T-cell (primary cell): Measurements from ENCODE around the gene UCHL1. TPM values are rescaled to one million over a fixed set of nuclear protein-coding genes. Genes with fewer than 3 reads are reported as not detected.

Source experiments
- ATAC-seq, 4 experiments: fragments of 200-7000 bp in 3 of 4; fragments of 150-1000 bp in 1 of 4; cut with Tn5 transposase; replicated peaks in 1 of 4; 1 replicate in 3 of 4; 2 replicates in 1 of 4; pipeline ENCODE4 v1.10.0; 2021; ENCODE audit warnings: moderate library complexity in 3 of 4, mild to moderate bottlenecking in 2 of 4, moderate number of reproducible peaks in 1 of 4
- CTCF ChIA-PET, 2 donors: fragments of 300-600 bp; sonication (Branson Sonifier 250); formaldehyde crosslinking; loops; one replicate each; lab custom pipeline; 2022; ENCODE audit warnings: antibody characterized with exemption in 2 of 2; lab: Charles Lee
- POLR2A ChIA-PET, 2 donors: fragments of 300-600 bp; sonication (Branson Sonifier 250); formaldehyde crosslinking; loops; one replicate each; lab custom pipeline; 2022; ENCODE audit warnings: antibody characterized with exemption in 2 of 2; lab: Charles Lee
- DNase-seq, 35 experiments: peaks; one replicate each; pipeline versions ENCODE4 v3.0.0 to v3.0.0-alpha.2; 2013 to 2023
- H3K27ac ChIP-seq: one replicate; pipeline ENCODE4 v1.5.1; 2013; ENCODE audit warnings: low read length
- H3K27me3 ChIP-seq, 2 experiments: replicated peaks in 1 of 2; 1 replicate in 1 of 2; 2 replicates in 1 of 2; pipeline versions ENCODE4 v1.6.1 to v1.7.0; 2013; ENCODE audit warnings: low read length in 1 of 2, mixed read lengths in 1 of 2; ENCODE audit not compliant: control insufficient read depth in 2 of 2, insufficient read depth in 2 of 2; ENCODE audit errors: extremely low read depth in 1 of 2
- H3K36me3 ChIP-seq, 2 donors: 1 replicate in 1 of 2; 2 replicates in 1 of 2; pipeline versions ENCODE4 v1.6.1 to v1.7.0; 2013; ENCODE audit warnings: low read length in 1 of 2; ENCODE audit not compliant: control insufficient read depth in 2 of 2, insufficient read depth in 1 of 2; ENCODE audit errors: extremely low read depth in 1 of 2
- H3K4me1 ChIP-seq, 2 experiments: 1 replicate in 1 of 2; 2 replicates in 1 of 2; pipeline versions ENCODE4 v1.6.1 to v1.7.0; 2013; ENCODE audit warnings: low read length in 2 of 2, mixed read lengths in 1 of 2; ENCODE audit not compliant: insufficient read depth in 2 of 2, control insufficient read depth in 1 of 2; ENCODE audit errors: extremely low read depth in 1 of 2
- H3K4me3 ChIP-seq, 2 donors: 1 replicate in 1 of 2; 2 replicates in 1 of 2; pipeline versions ENCODE4 v1.5.1 to v1.7.0; 2013; ENCODE audit warnings: mild to moderate bottlenecking in 2 of 2, low read length in 1 of 2, moderate library complexity in 1 of 2; ENCODE audit not compliant: control insufficient read depth in 1 of 2; ENCODE audit errors: extremely low read depth in 1 of 2
- H3K9me3 ChIP-seq: 2 replicates; pipeline ENCODE4 v1.7.0; 2013
- H3K27ac Mint-ChIP-seq, 2 donors: one replicate each; pipeline ENCODE4 v1.8.0; 2020 to 2021; ENCODE audit warnings: mild to moderate bottlenecking in 2 of 2, mixed read lengths in 2 of 2
- H3K27me3 Mint-ChIP-seq, 2 donors: one replicate each; pipeline ENCODE4 v1.8.0; 2021 to 2022; ENCODE audit warnings: mixed read lengths in 2 of 2
- H3K36me3 Mint-ChIP-seq: one replicate; pipeline ENCODE4 v1.8.0; 2021; ENCODE audit warnings: mixed read lengths
- H3K4me1 Mint-ChIP-seq, 3 donors: one replicate each; pipeline ENCODE4 v1.8.0; 2020 to 2022; ENCODE audit warnings: mixed read lengths in 3 of 3, mild to moderate bottlenecking in 1 of 3
- H3K4me3 Mint-ChIP-seq, 3 donors: one replicate each; pipeline ENCODE4 v1.8.0; 2020 to 2022; ENCODE audit warnings: mild to moderate bottlenecking in 3 of 3, mixed read lengths in 3 of 3, moderate library complexity in 3 of 3
- H3K9me3 Mint-ChIP-seq, 3 donors: one replicate each; pipeline ENCODE4 v1.8.0; 2020 to 2022; ENCODE audit warnings: mixed read lengths in 3 of 3
- WGBS: methylation state at CpG from one replicate; pipeline ENCODE4 v1.1.5; 2013; ENCODE audit warnings: missing lambda C conversion rate; ENCODE audit not compliant: insufficient coverage; 5-methylcytosine and 5-hydroxymethylcytosine counted together
- total RNA-seq, 35 experiments: library from RNA in 6 of 35; stranded (reverse) in 6 of 35; fragments of 120-200 nt in 1 of 35; gene quantifications; one replicate each; pipeline versions ENCODE4 v1.2.1 to v1.2.4 and lab custom pipeline; 2013 to 2026

Gene UCHL1
- total RNA-seq, 5 donors from 2014 or later (not counting 1 experiment from before 2014, with no cell fraction given) = 1.2 to 2.1 (median 1.6) TPM; not detected in 2

DNA sequence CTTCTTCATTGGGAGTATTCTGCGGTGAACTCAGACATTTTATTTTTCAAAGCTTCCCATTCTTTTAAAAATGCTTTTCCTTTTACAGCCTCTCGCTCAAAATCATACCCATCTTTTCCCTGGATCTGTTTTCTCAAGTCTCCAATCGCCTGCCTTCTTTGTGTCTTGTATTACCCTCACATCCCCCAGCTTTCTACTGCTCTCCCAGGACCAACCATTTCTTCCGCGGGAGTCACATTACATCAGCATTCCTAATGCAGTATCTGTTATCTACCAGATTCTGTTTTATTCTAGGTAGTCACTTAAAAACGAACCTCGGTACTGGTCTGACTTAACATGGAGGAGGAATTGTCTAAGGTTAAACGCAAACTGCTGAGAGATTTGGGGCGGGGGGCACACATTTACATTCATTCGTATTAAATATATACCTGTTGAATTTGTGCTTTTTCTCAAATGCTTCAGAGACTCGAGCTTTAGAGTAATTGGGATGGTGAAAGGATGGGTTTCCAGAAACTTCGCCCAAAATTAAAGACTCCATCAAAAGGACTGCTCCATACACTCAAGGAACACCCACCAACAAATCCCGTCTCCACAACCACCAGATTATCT is 493 bp upstream of the UCHL1 start:
- Histone ChIP-seq H3K9me3 (no peaks in the 10 kb centered on the region), H3K4me1 (peaks cover 0 to 8% of the 10 kb centered on the region in 2 experiments), H3K27me3 (peaks cover 13 to 19% of the 10 kb centered on the region in 2 experiments), H3K4me3 (no peak overlapping the region), H3K27ac (no peak overlapping the region), H3K36me3 (no peaks in the 10 kb centered on the region)
- CTCF ChIA-PET = interaction anchor here in 1 of 2 donors (0.7 kb wide), 1 partner anchor 628 kb away, joined by 3 read pairs; no protein-coding TSS in a partner anchor
- Mint-ChIP-seq H3K36me3 (no peaks in the 10 kb centered on the region), H3K27me3 (peaks cover 38 to 48% of the 10 kb centered on the region in 2 donors), H3K4me3 (peak overlapping the region in 2 of 3 donors; percentile 50 to 64), H3K4me1 (peaks cover 5 to 13% (median 12%) of the 10 kb centered on the region in 3 donors), H3K27ac (no peak overlapping the region), H3K9me3 (peaks cover 0 to 2% (median 0%) of the 10 kb centered on the region in 3 donors)
- ATAC-seq = no peak
- POLR2A ChIA-PET = no interaction called here
- DNase-seq = no peak
- 24% methylated on average over 6 of the region's 13 CpGs for WGBS

GRCh38 chr4:41257257-41257901 is 651 bp downstream of the UCHL1 start:
- Histone ChIP-seq H3K27me3 (peaks cover 13 to 19% of the 10 kb centered on the region in 2 experiments), H3K36me3 (no peaks in the 10 kb centered on the region), H3K4me1 (peaks cover 0 to 8% of the 10 kb centered on the region in 2 experiments), H3K27ac (no peak overlapping the region), H3K9me3 (no peaks in the 10 kb centered on the region), H3K4me3 (peak overlapping the region in 1 of 2 donors; percentile 58)
- DNase-seq (peak in 5 of 35 experiments; percentile 1 to 6 (median 2)), ATAC-seq (peak; percentile 26 to 51 (median 46))
- Mint-ChIP-seq H3K9me3 (no peaks in the 10 kb centered on the region), H3K4me3 (peak overlapping the region in 2 of 3 donors; percentile 68 to 69), H3K4me1 (peaks cover 5 to 13% (median 12%) of the 10 kb centered on the region in 3 donors), H3K36me3 (no peaks in the 10 kb centered on the region), H3K27ac (no peak overlapping the region), H3K27me3 (peaks cover 44 to 50% of the 10 kb centered on the region in 2 donors)
- ChIA-PET CTCF (no interaction called here), POLR2A (no interaction called here)
- 2% methylated on average over 61 of the region's 69 CpGs for WGBS

- no peaks in the 10 kb centered on the region for H3K36me3 Mint-ChIP-seq
- peaks cover 5 to 13% (median 12%) of the 10 kb centered on the region in 3 donors for H3K4me1 Mint-ChIP-seq
- peak overlapping the region in 1 of 2 donors; percentile 31 for H3K27ac Mint-ChIP-seq
- H3K4me1 ChIP-seq = peaks cover 0 to 8% of the 10 kb centered on the region in 2 experiments
- DNase-seq (no peak), ATAC-seq (no peak)
- peak overlapping the region in 1 of 2 donors; percentile 58 for H3K4me3 ChIP-seq
- H3K4me3 Mint-ChIP-seq = peak overlapping the region; percentile 43 to 69 (median 68)
- peaks cover 44 to 48% of the 10 kb centered on the region in 2 donors for H3K27me3 Mint-ChIP-seq
- no peaks in the 10 kb centered on the region for H3K9me3 ChIP-seq
- peaks cover 13 to 19% of the 10 kb centered on the region in 2 experiments for H3K27me3 ChIP-seq
- 24% methylated on average over 3 of the region's 11 CpGs for WGBS
- no peak overlapping the region for H3K27ac ChIP-seq
- H3K36me3 ChIP-seq = no peaks in the 10 kb centered on the region
- ChIA-PET POLR2A (no interaction called here), CTCF (no interaction called here)
- no peaks in the 10 kb centered on the region for H3K9me3 Mint-ChIP-seq
Measured at GRCh38 chr4:41257906-41258305, 1.2 kb downstream of the UCHL1 start.

GRCh38 chr4:41258783-41259182 is 2.1 kb downstream of the UCHL1 start:
- H3K36me3 ChIP-seq = no peaks in the 10 kb centered on the region
- no peaks in the 10 kb centered on the region for H3K36me3 Mint-ChIP-seq
- 29% methylated on average over 1 of the region's 5 CpGs for WGBS
- H3K9me3 ChIP-seq = no peaks in the 10 kb centered on the region
- no peak overlapping the region for H3K27ac Mint-ChIP-seq
- peaks cover 13 to 19% of the 10 kb centered on the region in 2 experiments for H3K27me3 ChIP-seq
- H3K9me3 Mint-ChIP-seq = no peaks in the 10 kb centered on the region
- peaks cover 0 to 8% of the 10 kb centered on the region in 2 experiments for H3K4me1 ChIP-seq
- peaks cover 5 to 13% (median 12%) of the 10 kb centered on the region in 3 donors for H3K4me1 Mint-ChIP-seq
- H3K27me3 Mint-ChIP-seq = peaks cover 43 to 49% of the 10 kb centered on the region in 2 donors
- peak overlapping the region in 1 of 3 donors; percentile 69 for H3K4me3 Mint-ChIP-seq
- POLR2A ChIA-PET = no interaction called here
- no peak overlapping the region for H3K4me3 ChIP-seq
- ATAC-seq (no peak), DNase-seq (no peak)
- CTCF ChIA-PET = interaction anchor here in 1 of 2 donors (1.0 kb wide), 1 partner anchor 384 kb away, joined by 3 read pairs; no protein-coding TSS in a partner anchor
- H3K27ac ChIP-seq = no peak overlapping the region

DNA sequence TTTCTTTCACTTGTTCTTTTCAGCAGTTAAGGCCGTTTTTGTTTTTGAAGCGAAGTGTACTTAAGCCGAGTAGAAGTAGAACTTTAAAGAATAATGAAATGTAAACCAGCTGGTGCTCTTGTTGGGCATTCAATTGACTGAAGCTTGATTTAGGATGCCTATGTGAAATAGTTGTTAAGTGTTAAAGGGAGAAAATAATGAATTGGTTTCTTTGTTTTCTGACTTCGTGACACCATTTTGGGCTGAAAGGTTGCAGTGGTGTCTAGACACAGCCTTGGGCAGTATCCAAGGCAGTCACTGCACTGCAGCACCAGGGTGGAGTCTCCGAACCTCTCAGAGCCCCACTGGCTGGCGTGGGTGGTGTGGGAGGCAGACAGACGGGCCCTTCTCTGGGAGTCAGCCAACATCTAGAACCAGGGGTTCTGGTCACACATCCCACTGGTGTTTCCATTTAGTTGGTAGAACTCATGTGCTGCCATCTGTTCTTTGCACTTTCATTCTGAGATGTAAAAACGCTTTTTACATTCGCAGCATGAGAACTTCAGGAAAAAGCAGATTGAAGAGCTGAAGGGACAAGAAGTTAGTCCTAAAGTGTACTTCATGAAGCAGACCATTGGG is 3.5 kb downstream of the UCHL1 start:
- POLR2A ChIA-PET = no interaction called here
- peaks cover 41 to 42% of the 10 kb centered on the region in 2 donors for H3K27me3 Mint-ChIP-seq
- WGBS = 76% methylated on average over 7 of the region's 9 CpGs

DNA sequence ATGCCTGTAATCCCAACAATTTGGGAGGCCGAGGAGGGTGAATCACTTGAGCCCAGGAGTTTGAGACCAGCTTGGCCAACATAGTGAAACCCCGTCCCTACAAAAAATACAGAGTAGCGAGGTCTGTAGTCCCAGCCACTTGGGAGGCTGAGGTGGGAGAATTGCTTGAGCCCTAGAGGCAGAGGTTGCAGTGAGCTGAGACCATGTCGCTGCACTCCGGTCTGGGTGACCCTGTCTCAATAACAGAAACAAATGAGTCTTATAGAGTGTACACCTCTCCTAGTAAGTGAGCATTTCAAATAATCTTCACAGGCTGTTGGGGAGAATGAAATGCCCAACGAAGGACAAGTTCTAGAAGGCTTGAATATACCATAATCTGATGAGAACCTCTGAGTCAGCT is 5.5 kb downstream of the UCHL1 start:
- H3K36me3 Mint-ChIP-seq = no peaks in the 10 kb centered on the region
- H3K4me1 Mint-ChIP-seq = peaks cover 5 to 8% (median 7%) of the 10 kb centered on the region in 3 donors
- Histone ChIP-seq H3K36me3 (no peaks in the 10 kb centered on the region), H3K4me1 (peaks cover 0 to 4% of the 10 kb centered on the region in 2 experiments), H3K27ac (no peak overlapping the region), H3K4me3 (no peak overlapping the region), H3K9me3 (no peaks in the 10 kb centered on the region), H3K27me3 (peaks cover 5 to 7% of the 10 kb centered on the region in 2 experiments)
- ChIA-PET CTCF (no interaction called here), POLR2A (no interaction called here)
- no peak overlapping the region for H3K27ac Mint-ChIP-seq
- DNase-seq = no peak
- WGBS = no CpG with 5 or more reads among the region's 6 CpGs
- ATAC-seq = no peak
- H3K4me3 Mint-ChIP-seq = no peak overlapping the region
- no peaks in the 10 kb centered on the region for H3K9me3 Mint-ChIP-seq
- peaks cover 28 to 29% of the 10 kb centered on the region in 2 donors for H3K27me3 Mint-ChIP-seq

More for the DNA sequence above, 3.5 kb downstream of the UCHL1 start:
- no peak for ATAC-seq
- no peak overlapping the region for H3K27ac Mint-ChIP-seq
- Histone ChIP-seq H3K27ac (no peak overlapping the region), H3K9me3 (no peaks in the 10 kb centered on the region), H3K4me3 (no peak overlapping the region), H3K27me3 (peaks cover 11 to 15% of the 10 kb centered on the region in 2 experiments), H3K4me1 (peaks cover 0 to 8% of the 10 kb centered on the region in 2 experiments), H3K36me3 (no peaks in the 10 kb centered on the region)
- H3K36me3 Mint-ChIP-seq = no peaks in the 10 kb centered on the region
- H3K9me3 Mint-ChIP-seq = no peaks in the 10 kb centered on the region
- peaks cover 5 to 13% (median 12%) of the 10 kb centered on the region in 3 donors for H3K4me1 Mint-ChIP-seq
- CTCF ChIA-PET = no interaction called here
- H3K4me3 Mint-ChIP-seq = no peak overlapping the region
- no peak for DNase-seq
